Astrocyte of the spinal cord (primary cell): ENCODE measurements around the gene TTL.
A peak's percentile ranks its signal among the peaks of the same experiment; 100 is the strongest.
"Not testable (repeated sequence)": the region's sequence is repeated elsewhere in the genome, so short reads cannot be mapped to it uniquely, and the experiment has no call there.

Experiments
- DNase-seq: peaks from one replicate; pipeline ENCODE4 v3.0.0; 2011; ENCODE audit warnings: low read depth, low spot score
- H3K4me3 ChIP-seq: 2 replicates; pipeline ENCODE4 v1.5.1; 2011; ENCODE audit warnings: low read depth, mild to moderate bottlenecking, low read length, moderate library complexity
- CTCF ChIP-seq: IDR thresholded peaks from 2 replicates; pipeline ENCODE4 v1.5.1; 2012; ENCODE audit warnings: low read depth, mild to moderate bottlenecking, low read length, inconsistent platforms
- in situ Hi-C: cut with HindIII; loops from 2 replicates; pipeline ENCODE4 v1.10.0; 2017; ENCODE audit warnings: low sequenced_read_pairs

Gene TTL

DNA sequence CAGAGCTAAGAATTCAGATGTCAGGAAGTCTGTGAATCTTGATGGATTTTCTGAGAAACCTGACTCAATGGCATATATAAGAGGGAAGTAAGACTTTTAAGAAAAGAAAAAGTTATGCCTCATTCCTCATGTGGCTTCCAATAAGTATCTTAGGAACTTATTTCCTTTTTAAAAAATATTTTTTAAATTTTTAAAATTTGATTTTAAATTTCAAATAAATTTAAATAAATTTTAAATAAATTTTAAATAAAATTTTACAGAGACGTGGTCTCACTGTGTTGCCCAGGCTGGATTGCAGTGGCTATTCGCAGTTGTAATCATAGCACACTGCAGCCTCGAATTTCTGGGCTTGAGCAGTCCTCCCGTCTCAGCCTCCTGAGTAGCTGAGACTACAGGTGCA is 48.8 kb downstream of the TTL start:
- no peak overlapping the region for H3K4me3 ChIP-seq
- DNase-seq: no peak
- TF ChIP-seq CTCF: no peak
- in situ Hi-C loops: no loop called here

DNA sequence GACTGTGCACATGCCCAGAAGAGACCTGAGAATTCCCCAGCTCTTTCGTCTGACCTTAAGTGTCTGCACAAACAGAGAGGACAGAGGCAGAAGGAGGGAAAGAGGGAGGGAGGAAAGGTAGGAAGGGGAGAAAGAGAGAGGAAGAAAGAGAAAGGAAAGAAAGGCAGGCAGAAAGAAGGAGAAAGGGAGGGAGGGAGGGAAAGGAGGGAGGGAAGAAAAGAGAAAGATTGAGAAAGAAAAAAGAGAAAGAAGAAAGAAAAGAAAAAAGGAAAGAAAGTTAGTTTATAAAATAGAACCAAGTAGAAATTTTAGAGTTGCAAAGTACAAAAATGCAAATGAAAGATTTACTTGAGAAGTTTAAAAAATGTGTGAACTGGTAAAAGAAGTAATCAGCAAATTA is 52.9 kb downstream of the TTL start:
- no peak for TF ChIP-seq CTCF
- H3K4me3 ChIP-seq: no peak overlapping the region
- DNase-seq: no peak
- in situ Hi-C loops: no loop called here

DNA sequence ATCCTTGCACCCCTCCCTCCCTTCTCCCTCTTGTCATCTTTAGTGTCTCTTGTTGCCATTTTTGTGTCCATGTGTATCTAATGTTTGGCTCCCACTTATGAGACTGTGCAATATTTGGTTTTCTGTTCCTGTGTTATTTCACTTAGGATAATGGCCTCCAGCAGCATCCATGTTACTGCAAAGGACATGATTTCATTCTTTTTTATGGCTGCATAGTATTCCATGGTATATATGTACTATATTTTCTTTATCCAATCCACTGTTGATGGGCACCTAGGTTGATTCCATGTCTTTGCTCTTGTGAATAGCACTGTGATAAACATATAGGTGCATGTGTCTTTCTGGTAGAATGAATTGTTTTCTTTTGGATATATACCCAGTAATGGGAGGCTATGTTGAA is 54.7 kb downstream of the TTL start:
- DNase-seq, in situ Hi-C loops, H3K4me3 ChIP-seq: not testable (repeated sequence)

GRCh38 chr2:112539306-112539705 is 57.4 kb downstream of the TTL start:
- no peak overlapping the region for H3K4me3 ChIP-seq
- DNase-seq: no peak
- no peak for TF ChIP-seq CTCF
- in situ Hi-C loops: no loop called here

- DNase-seq: no peak
- in situ Hi-C loops: no loop called here
- no peak for TF ChIP-seq CTCF
- no peak overlapping the region for H3K4me3 ChIP-seq
These were observed 59.0 kb downstream of the TTL start for GRCh38 chr2:112540906-112541305.

DNA sequence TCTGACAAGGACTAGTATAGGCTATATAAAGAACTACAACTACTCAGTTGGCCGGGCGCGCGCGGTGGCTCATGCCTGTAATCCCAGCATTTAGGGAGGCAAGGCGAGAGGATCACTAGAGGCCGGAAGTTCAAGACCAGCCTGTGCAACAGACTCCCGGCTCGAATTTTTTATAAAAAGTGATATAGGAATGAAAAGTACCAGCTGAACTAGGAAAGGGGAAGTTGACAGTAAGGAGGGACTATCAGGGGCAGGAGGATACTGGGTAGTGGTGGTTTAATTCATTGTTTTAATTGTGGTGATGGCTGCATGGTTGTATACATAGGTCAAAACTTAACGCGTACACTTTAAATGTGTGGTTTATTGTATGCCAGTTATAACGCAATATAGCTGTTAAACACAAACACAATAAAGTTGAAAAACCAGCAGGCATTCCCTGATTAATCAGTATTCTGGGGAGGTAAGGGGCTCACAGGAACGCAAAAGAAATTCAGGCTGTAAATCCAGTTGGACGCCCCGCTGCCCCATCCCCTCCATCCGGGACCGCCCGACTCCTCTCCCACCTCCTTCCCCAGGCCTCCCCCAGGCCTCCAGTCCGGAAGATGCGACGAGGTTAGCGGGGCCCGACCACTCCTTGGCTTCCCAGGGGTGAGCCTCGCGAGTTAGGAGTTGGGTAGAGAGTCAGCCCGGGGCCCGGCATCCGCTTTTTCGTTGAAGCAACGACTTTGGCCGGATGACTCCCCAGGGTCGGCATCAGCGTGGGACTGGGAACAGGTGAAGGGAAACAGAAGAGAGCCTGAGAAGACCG is 59.6 kb downstream of the TTL start:
- in situ Hi-C loops: no loop called here
- no peak for TF ChIP-seq CTCF
- DNase-seq: peak; percentile 76
- peak overlapping the region; percentile 96 for H3K4me3 ChIP-seq

- peak within 1 kb of the TSS; percentile 96 for H3K4me3 ChIP-seq
- peak; percentile 82 for DNase-seq
- in situ Hi-C loops: no loop called here
- no peak for TF ChIP-seq CTCF
These were observed 60.4 kb downstream of the TTL start, which contains the start of gene POLR1B for GRCh38 chr2:112542123-112542983. POLR1B (plus strand) TSS chr2:112542465; CDS start chr2:112542495, 30 bp downstream.
